ENCODE measurements around the gene GORASP1.

- TF ChIP-seq CTCF (IDR thresholded peaks at IDR 0.05; ENCODE audit: insufficient read depth, low read depth, low read length) (no peak), EZH2 (IDR thresholded peaks at IDR 0.05; ENCODE audit: insufficient read depth, low read length) (no peak)
Observed at GRCh38 chr3:39108200-39108710, 828 bp upstream of the GORASP1 start.

Measured in astrocyte (in vitro differentiated cells and primary cell).